Measurements from ENCODE around the gene KIRREL3. TPM values are rescaled to one million over a fixed set of nuclear protein-coding genes. Genes with fewer than 3 reads are reported as not detected.

KIRREL3 gene
- polyA plus RNA-seq, 1 experiment, result 2.3 TPM

DNA sequence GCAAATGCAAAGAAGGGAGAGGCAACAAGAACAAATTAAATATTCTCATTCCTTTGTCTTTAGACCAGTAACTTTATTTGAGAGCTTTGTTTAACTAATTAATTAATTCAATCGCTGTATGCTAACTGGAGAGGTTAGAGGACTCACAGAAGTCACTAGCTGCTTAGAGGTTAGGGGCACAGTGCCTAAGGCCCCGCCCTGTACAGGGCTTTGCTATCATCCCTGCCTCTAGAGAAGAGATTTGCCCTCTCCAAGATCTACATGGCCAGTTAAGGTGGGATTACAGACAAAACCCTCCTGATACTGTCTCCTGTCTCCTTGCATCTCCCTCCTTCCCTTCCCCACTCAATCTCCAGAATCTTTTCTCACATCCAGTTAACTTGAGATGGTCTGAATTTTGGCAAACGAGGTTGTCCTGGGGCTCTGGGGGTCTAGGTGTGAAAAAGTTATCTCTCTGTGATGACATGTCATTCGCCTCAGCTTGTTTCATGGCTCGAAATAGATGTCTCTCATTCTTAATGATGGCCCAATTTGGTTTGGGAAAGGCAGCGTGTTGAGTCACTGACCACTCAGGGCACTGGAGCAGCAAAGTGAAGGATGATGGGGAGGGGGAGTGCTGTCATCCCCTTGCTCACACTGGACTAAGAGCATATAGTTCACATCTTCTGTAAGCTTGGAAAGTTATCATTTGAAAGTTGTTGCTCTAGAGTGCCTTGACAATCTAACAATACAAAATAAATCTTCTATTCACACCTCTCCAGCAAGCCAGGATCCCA is 190.9 kb downstream of the KIRREL3 start:
- POLR2A ChIA-PET, result no interaction called here
- Histone ChIP-seq H3K27ac (ENCODE audit: low read depth, low read length) (no peak overlapping the region), H3K4me3 (ENCODE audit: low read depth, low read length) (no peak overlapping the region), H3K27me3 (ENCODE audit: control insufficient read depth, insufficient read depth, low read length) (no peaks in the 10 kb centered on the region), H3K9me3 (ENCODE audit: control insufficient read depth, insufficient read depth, low read length) (no peaks in the 10 kb centered on the region)
- no peak for TF ChIP-seq CTCF (IDR thresholded peaks at IDR 0.05; ENCODE audit: low read depth, low read length)
- no peak for DNase-seq (ENCODE audit: low read depth, low spot score)
- CTCF ChIA-PET, result interaction anchor here (1.1 kb wide), 1 partner anchor 180 kb away, joined by 3 read pairs; no protein-coding TSS in a partner anchor

DNA sequence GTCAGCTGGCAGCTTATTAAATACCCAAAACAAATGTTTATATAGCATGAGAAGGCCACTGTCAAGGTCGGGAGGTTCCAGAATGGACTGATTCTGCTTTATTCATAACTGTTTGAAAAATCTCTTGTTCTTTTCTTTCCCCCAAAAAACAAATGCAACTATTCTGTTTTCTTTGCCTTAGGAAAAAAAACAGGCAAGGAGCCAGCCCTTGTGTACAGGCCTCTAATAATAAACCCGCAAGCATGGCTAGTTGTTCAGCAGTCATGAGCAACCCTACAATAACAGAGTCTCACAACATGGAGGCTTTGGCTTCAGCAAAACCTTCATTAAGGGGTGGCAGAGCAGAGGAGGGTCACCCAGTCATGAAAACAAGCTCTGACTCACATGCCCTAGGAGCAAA is 191.7 kb downstream of the KIRREL3 start:
- Histone ChIP-seq H3K4me3 (ENCODE audit: low read depth, low read length) (no peak overlapping the region), H3K27me3 (ENCODE audit: control insufficient read depth, insufficient read depth, low read length) (no peaks in the 10 kb centered on the region), H3K9me3 (ENCODE audit: control insufficient read depth, insufficient read depth, low read length) (no peaks in the 10 kb centered on the region), H3K27ac (ENCODE audit: low read depth, low read length) (no peak overlapping the region)
- TF ChIP-seq CTCF (IDR thresholded peaks at IDR 0.05; ENCODE audit: low read depth, low read length), result no peak
- CTCF ChIA-PET, result interaction anchor here (1.1 kb wide), 1 partner anchor 181 kb away, joined by 3 read pairs; no protein-coding TSS in a partner anchor
- no peak for DNase-seq (ENCODE audit: low read depth, low spot score)
- POLR2A ChIA-PET, result interaction anchor here (0.8 kb wide), 1 partner anchor 161 kb away, joined by 3 read pairs; no protein-coding TSS in a partner anchor

DNA sequence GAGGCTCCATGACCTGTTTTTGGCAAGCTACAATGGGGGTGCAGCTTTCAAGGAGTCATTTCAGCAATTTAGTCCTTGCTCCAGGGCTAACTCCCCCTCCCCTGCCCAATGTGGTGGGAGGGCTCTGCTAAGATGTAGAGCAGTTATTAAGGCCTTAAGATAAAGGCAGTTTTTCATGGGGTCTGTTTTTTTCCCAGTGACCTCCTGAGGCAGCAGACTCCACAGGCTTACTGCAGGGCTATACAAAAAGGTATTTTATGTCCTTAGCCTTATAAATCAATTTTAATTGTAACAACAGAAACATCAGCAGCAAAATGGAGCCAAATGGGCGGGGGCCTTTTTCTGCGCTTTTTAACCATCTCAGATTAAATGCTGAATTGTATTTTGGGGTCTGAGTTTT is 192.3 kb downstream of the KIRREL3 start:
- Histone ChIP-seq H3K9me3 (ENCODE audit: control insufficient read depth, insufficient read depth, low read length) (no peaks in the 10 kb centered on the region), H3K27ac (ENCODE audit: low read depth, low read length) (no peak overlapping the region), H3K4me3 (ENCODE audit: low read depth, low read length) (no peak overlapping the region), H3K27me3 (ENCODE audit: control insufficient read depth, insufficient read depth, low read length) (no peaks in the 10 kb centered on the region)
- no peak for TF ChIP-seq CTCF (IDR thresholded peaks at IDR 0.05; ENCODE audit: low read depth, low read length)
- POLR2A ChIA-PET, result interaction anchor here (0.8 kb wide), 1 partner anchor 161 kb away, joined by 3 read pairs; no protein-coding TSS in a partner anchor
- CTCF ChIA-PET, result no interaction called here
- DNase-seq (ENCODE audit: low read depth, low spot score), result no peak

DNA sequence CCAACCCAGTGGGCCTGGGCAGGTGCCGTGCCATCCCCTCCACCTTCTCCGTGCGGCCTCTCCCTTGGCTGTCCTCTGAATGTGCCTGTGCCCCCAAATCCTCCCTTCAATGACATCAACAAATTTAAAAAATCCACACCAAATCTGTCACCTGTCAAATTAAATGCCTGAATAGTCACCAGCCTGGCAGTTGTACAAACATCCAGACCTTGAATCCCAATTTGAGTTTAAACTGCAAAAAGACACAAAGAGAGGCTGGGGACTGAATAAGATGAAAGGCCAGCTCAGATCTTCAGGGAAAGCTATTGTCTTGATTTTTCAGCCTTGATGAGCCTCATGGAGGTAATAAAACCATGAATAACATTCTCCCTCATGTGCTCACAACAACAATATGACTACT is 194.7 kb downstream of the KIRREL3 start:
- no peak for DNase-seq (ENCODE audit: low read depth, low spot score)
- TF ChIP-seq CTCF (IDR thresholded peaks at IDR 0.05; ENCODE audit: low read depth, low read length), result no peak
- ChIA-PET POLR2A (no interaction called here), CTCF (no interaction called here)
- no peak overlapping the region for H3K4me3 ChIP-seq (ENCODE audit: low read depth, low read length)
- no peaks in the 10 kb centered on the region for H3K9me3 ChIP-seq (ENCODE audit: control insufficient read depth, insufficient read depth, low read length)
- H3K27me3 ChIP-seq (ENCODE audit: control insufficient read depth, insufficient read depth, low read length), result no peaks in the 10 kb centered on the region
- no peak overlapping the region for H3K27ac ChIP-seq (ENCODE audit: low read depth, low read length)

GRCh38 chr11:126804363-126804762 is 196.2 kb downstream of the KIRREL3 start:
- no peak for TF ChIP-seq CTCF (IDR thresholded peaks at IDR 0.05; ENCODE audit: low read depth, low read length)
- DNase-seq (ENCODE audit: low read depth, low spot score), result no peak
- POLR2A ChIA-PET, result no interaction called here

More at GRCh38 chr11:126804363-126804762, 196.2 kb downstream of the KIRREL3 start:
- Histone ChIP-seq H3K4me3 (ENCODE audit: low read depth, low read length) (no peak overlapping the region), H3K27me3 (ENCODE audit: control insufficient read depth, insufficient read depth, low read length) (no peaks in the 10 kb centered on the region), H3K9me3 (ENCODE audit: control insufficient read depth, insufficient read depth, low read length) (no peaks in the 10 kb centered on the region), H3K27ac (ENCODE audit: low read depth, low read length) (no peak overlapping the region)
- CTCF ChIA-PET, result no interaction called here
